ENCODE measurements around the gene MYF5.

DNA sequence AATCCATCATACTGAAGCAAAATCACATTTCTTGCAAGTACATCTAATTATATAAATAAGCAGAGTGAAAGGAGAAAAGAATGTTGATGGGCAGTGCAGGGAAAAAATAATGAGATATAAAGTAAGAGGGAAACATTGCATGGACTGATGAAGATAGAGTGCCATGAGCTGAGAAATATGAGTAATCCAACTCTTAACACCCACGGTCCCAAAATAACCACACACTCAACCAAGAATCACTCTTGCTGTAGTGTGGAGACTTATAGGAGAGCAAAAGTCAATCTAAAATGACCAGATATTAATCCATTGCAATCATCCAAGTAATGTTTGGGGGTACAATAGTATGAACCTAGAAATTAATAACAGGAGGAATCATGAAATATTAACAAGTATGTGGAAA lies 40.2 kb downstream of the MYF5 start:
- TF ChIP-seq, protein P1, sequence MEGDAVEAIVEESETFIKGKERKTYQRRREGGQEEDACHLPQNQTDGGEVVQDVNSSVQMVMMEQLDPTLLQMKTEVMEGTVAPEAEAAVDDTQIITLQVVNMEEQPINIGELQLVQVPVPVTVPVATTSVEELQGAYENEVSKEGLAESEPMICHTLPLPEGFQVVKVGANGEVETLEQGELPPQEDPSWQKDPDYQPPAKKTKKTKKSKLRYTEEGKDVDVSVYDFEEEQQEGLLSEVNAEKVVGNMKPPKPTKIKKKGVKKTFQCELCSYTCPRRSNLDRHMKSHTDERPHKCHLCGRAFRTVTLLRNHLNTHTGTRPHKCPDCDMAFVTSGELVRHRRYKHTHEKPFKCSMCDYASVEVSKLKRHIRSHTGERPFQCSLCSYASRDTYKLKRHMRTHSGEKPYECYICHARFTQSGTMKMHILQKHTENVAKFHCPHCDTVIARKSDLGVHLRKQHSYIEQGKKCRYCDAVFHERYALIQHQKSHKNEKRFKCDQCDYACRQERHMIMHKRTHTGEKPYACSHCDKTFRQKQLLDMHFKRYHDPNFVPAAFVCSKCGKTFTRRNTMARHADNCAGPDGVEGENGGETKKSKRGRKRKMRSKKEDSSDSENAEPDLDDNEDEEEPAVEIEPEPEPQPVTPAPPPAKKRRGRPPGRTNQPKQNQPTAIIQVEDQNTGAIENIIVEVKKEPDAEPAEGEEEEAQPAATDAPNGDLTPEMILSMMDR (conservative IDR thresholded peaks at IDR 0.05; ENCODE audit: low read length): no peak
- TF ChIP-seq EZH2phosphoT487 (IDR thresholded peaks at IDR 0.05; ENCODE audit: borderline replicate concordance): no peak

Measured in Loucy (cell line).